GM10266 (cell line): ENCODE data around the gene SLC4A7.

ENCODE experiments used
- DNase-seq: peaks from one replicate; pipeline ENCODE4 v3.0.0; 2012; ENCODE audit errors: extremely low spot score
- CTCF ChIP-seq: IDR thresholded peaks from 2 replicates; pipeline ENCODE4 v1.5.1; 2012; ENCODE audit warnings: mild to moderate bottlenecking, low read depth; ENCODE audit not compliant: control insufficient read depth, insufficient read depth; ENCODE audit errors: missing control alignments

SLC4A7 gene

GRCh38 chr3:27504749-27505148, 20.6 kb upstream of the SLC4A7 start:
- no peak for DNase-seq
- no peak for TF ChIP-seq CTCF

- no peak for TF ChIP-seq CTCF
- no peak for DNase-seq
Observed at GRCh38 chr3:27503526-27503925, 19.3 kb upstream of the SLC4A7 start.

- DNase-seq, result no peak
- no peak for TF ChIP-seq CTCF
Observed at GRCh38 chr3:27501759-27502158, 17.6 kb upstream of the SLC4A7 start.

GRCh38 chr3:27500986-27501385, 16.8 kb upstream of the SLC4A7 start:
- no peak for TF ChIP-seq CTCF
- no peak for DNase-seq

- no peak for TF ChIP-seq CTCF
- DNase-seq, result no peak
Observed at GRCh38 chr3:27500035-27500434, 15.9 kb upstream of the SLC4A7 start.

- TF ChIP-seq CTCF, result no peak
- DNase-seq, result no peak
Observed at GRCh38 chr3:27494784-27495183, 10.6 kb upstream of the SLC4A7 start.

- TF ChIP-seq CTCF, result no peak
- no peak for DNase-seq
Observed at GRCh38 chr3:27488821-27489220, 4.6 kb upstream of the SLC4A7 start.
